GM12874 (cell line): ENCODE results near the gene ST6GALNAC3.

Experiments
- TF ChIP-seq, protein P1 (sequence below): IDR thresholded peaks from 2 replicates; pipeline ENCODE4 v1.5.1; 2011; ENCODE audit warnings: low read depth, mild to moderate bottlenecking, control low read depth, low read length, moderate library complexity; ENCODE audit not compliant: insufficient read depth

The ST6GALNAC3 gene

DNA sequence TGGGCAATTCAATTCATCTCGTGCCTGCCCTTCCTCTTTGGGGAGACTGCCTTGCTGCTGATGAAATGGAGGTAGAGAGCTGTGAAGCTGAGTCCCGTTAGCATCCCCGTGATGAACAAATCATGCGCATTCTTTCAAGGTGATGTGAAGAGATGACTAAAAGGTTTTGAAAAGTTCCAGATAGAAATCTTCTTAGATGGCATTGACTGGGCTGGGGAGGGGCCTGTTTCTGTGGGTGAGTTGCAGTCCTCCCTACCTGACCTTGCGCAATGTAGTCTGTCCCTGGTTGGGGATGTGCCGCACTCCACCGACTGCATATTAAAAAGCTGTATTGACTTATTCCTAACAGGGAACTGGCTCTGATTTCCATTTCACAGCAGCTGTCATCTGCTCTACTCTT, 49.6 kb downstream of the ST6GALNAC3 start:
- TF ChIP-seq, protein P1, sequence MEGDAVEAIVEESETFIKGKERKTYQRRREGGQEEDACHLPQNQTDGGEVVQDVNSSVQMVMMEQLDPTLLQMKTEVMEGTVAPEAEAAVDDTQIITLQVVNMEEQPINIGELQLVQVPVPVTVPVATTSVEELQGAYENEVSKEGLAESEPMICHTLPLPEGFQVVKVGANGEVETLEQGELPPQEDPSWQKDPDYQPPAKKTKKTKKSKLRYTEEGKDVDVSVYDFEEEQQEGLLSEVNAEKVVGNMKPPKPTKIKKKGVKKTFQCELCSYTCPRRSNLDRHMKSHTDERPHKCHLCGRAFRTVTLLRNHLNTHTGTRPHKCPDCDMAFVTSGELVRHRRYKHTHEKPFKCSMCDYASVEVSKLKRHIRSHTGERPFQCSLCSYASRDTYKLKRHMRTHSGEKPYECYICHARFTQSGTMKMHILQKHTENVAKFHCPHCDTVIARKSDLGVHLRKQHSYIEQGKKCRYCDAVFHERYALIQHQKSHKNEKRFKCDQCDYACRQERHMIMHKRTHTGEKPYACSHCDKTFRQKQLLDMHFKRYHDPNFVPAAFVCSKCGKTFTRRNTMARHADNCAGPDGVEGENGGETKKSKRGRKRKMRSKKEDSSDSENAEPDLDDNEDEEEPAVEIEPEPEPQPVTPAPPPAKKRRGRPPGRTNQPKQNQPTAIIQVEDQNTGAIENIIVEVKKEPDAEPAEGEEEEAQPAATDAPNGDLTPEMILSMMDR: no peak

GRCh38 chr1:76125473-76126219, 51.1 kb downstream of the ST6GALNAC3 start:
- TF ChIP-seq, protein P1: no peak

DNA sequence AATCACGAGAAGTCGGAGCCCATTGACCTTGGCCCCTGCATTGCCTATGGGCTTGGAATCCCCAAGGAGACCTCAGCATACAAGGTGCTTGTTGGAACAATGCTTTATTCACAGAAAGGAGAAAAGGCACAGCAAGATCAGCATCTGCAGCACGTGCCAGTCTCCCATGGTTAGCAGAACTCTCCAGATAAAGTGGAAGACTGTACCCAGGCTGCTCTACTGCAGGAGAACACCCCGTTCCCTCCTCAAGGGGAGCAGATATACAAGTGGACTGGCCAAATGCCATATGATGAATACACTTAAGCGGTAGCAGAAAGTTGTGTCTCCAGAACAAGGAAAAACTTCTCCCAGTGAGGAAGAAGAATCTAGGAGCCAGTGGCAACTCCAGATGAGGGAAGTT, 53.5 kb downstream of the ST6GALNAC3 start:
- TF ChIP-seq, protein P1: no peak

GRCh38 chr1:76129731-76130130, 55.2 kb downstream of the ST6GALNAC3 start:
- TF ChIP-seq, protein P1: no peak

GRCh38 chr1:76130992-76131391, 56.4 kb downstream of the ST6GALNAC3 start:
- TF ChIP-seq, protein P1: no peak

- TF ChIP-seq, protein P1: no peak
Observed at GRCh38 chr1:76133977-76134376, 59.4 kb downstream of the ST6GALNAC3 start.

- TF ChIP-seq, protein P1: no peak
Observed at GRCh38 chr1:76135835-76136234, 61.3 kb downstream of the ST6GALNAC3 start.
